Measurements from ENCODE around the gene WNT2B.
A peak's percentile ranks its signal among the peaks of the same experiment; 100 is the strongest.

The WNT2B gene

DNA sequence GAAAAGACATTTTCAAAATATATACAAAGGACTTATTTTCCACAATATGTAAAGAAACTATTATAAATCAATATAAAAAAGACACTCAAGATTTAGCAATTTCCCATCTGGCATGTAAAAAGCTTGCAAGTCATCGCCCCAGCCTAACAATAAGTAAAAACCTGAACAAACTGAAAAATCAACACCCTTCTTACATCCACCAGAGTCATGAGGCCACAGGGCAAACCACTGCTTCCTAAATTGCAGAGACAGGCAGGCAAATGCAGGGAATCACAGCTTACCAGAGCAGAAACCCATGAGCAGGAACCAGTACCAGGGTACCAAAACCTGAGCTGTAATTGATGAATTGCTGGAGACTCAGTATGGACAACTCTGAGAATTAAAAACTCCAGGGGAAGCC is 16.7 kb upstream of the WNT2B start:
- no peaks in the 10 kb centered on the region for H3K4me1 ChIP-seq (ENCODE audit: insufficient read depth, poor library complexity, severe bottlenecking)
- TF ChIP-seq, protein P1, sequence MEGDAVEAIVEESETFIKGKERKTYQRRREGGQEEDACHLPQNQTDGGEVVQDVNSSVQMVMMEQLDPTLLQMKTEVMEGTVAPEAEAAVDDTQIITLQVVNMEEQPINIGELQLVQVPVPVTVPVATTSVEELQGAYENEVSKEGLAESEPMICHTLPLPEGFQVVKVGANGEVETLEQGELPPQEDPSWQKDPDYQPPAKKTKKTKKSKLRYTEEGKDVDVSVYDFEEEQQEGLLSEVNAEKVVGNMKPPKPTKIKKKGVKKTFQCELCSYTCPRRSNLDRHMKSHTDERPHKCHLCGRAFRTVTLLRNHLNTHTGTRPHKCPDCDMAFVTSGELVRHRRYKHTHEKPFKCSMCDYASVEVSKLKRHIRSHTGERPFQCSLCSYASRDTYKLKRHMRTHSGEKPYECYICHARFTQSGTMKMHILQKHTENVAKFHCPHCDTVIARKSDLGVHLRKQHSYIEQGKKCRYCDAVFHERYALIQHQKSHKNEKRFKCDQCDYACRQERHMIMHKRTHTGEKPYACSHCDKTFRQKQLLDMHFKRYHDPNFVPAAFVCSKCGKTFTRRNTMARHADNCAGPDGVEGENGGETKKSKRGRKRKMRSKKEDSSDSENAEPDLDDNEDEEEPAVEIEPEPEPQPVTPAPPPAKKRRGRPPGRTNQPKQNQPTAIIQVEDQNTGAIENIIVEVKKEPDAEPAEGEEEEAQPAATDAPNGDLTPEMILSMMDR (IDR thresholded peaks at IDR 0.05; ENCODE audit: poor library complexity, severe bottlenecking) = no peak
- H3K36me3 ChIP-seq (ENCODE audit: low read depth) = no peaks in the 10 kb centered on the region
- DNase-seq (ENCODE audit: low spot score) (no peak), ATAC-seq (ENCODE audit: low read depth) (no peak)
- H3K9me3 ChIP-seq (ENCODE audit: severe bottlenecking) = no peaks in the 10 kb centered on the region
- H3K4me3 ChIP-seq (ENCODE audit: severe bottlenecking) = no peak overlapping the region
- H3K27ac ChIP-seq (ENCODE audit: poor library complexity, severe bottlenecking) = no peak overlapping the region
- H3K27me3 ChIP-seq (ENCODE audit: insufficient read depth, poor library complexity, severe bottlenecking) = no peaks in the 10 kb centered on the region

DNA sequence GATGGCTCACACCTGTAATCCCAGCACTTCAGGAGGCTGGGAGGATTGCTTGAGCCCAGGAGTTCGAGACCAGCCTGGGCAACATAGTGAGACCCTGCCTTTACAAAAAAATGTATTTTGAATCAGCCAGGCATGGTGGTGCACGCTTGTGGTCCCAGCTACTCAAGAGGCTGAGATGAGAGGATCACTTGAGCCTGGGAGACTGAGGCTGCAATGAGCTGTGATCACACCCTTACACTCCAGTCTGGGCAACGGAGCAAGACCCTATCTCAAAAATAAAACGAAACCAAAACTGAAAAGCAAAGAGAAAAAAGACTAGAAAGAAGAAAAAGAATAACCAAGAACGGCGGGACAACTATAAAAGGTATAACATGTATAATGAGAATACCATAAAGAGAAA is 15.4 kb upstream of the WNT2B start:
- Histone ChIP-seq H3K4me1 (ENCODE audit: insufficient read depth, poor library complexity, severe bottlenecking) (no peaks in the 10 kb centered on the region), H3K27ac (ENCODE audit: poor library complexity, severe bottlenecking) (no peak overlapping the region), H3K36me3 (ENCODE audit: low read depth) (no peaks in the 10 kb centered on the region), H3K9me3 (ENCODE audit: severe bottlenecking) (no peaks in the 10 kb centered on the region), H3K4me3 (ENCODE audit: severe bottlenecking) (no peak overlapping the region), H3K27me3 (ENCODE audit: insufficient read depth, poor library complexity, severe bottlenecking) (no peaks in the 10 kb centered on the region)
- TF ChIP-seq, protein P1 (IDR thresholded peaks at IDR 0.05; ENCODE audit: poor library complexity, severe bottlenecking) = no peak
- no peak for ATAC-seq (ENCODE audit: low read depth)
- DNase-seq (ENCODE audit: low spot score) = no peak

DNA sequence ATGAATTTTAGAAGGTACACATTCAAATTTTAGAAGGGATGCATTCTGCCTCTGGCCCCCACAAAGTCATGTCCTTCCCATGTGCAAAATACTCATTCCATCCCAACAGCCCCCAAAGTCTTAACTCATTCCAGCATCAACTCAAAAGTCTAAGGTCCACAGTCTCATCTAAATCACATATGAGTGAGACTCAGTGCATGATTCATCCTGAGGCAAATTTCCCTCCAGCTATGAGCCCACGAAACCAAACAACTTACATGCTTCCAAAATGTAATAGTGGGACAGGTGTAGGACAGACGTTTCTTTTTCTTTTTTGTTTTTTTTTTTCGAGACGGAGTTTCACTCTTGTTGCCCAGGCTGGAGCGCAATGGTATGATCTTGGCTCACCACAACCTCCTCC is 12.5 kb upstream of the WNT2B start:
- TF ChIP-seq, protein P1 (IDR thresholded peaks at IDR 0.05; ENCODE audit: poor library complexity, severe bottlenecking) = no peak
- H3K9me3 ChIP-seq (ENCODE audit: severe bottlenecking) = no peaks in the 10 kb centered on the region
- no peak overlapping the region for H3K4me3 ChIP-seq (ENCODE audit: severe bottlenecking)
- H3K27ac ChIP-seq (ENCODE audit: poor library complexity, severe bottlenecking) = no peak overlapping the region
- DNase-seq (ENCODE audit: low spot score) (no peak), ATAC-seq (ENCODE audit: low read depth) (no peak)
- no peaks in the 10 kb centered on the region for H3K27me3 ChIP-seq (ENCODE audit: insufficient read depth, poor library complexity, severe bottlenecking)
- H3K36me3 ChIP-seq (ENCODE audit: low read depth) = no peaks in the 10 kb centered on the region
- peaks cover under 1% of the 10 kb centered on the region for H3K4me1 ChIP-seq (ENCODE audit: insufficient read depth, poor library complexity, severe bottlenecking)

DNA sequence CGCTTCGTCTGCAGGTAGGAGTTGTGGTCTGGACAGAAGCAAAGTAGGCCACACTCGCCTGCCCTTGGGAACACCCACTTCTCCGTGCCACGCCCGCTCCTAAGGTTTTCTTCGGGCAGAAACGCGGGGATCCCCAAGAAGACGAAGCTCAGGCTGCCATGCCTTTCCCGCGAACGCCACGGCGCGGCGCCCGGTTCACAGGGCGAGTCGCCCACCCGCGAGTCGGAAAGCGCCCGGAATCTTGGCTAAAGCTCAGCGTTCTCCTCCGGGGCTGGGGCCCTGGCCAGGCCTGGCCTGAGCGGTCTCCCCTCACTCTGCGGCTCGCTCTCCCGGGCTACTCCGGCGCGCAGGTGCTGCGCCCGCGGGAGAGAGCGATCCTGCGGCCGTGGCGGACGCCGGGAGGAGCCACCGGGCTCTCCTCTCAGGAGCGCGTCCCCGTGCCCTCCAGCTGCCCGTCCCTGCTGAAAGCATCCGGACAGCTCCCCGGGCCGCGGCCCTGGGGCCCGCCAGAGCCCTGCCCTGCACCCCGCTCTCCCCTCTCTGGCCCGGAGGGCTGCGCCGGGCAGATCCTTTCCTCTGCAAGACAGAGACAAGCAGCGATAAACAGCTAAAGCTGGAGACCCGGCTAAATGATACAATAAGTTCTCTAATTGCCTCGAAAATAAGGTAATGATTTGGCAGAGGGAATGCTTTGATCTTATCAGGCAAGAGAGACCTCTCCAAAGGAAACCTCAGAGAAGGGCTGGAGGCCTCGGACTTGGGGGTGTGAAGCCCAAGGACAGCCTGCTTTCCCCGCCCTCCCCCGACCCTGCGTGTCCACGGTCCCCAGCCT is 6.7 kb upstream of the WNT2B start:
- H3K9me3 ChIP-seq (ENCODE audit: severe bottlenecking) = no peaks in the 10 kb centered on the region
- no peaks in the 10 kb centered on the region for H3K36me3 ChIP-seq (ENCODE audit: low read depth)
- no peaks in the 10 kb centered on the region for H3K27me3 ChIP-seq (ENCODE audit: insufficient read depth, poor library complexity, severe bottlenecking)
- H3K4me1 ChIP-seq (ENCODE audit: insufficient read depth, poor library complexity, severe bottlenecking) = peaks cover 4% of the 10 kb centered on the region
- TF ChIP-seq, protein P1 (IDR thresholded peaks at IDR 0.05; ENCODE audit: poor library complexity, severe bottlenecking) = peak; percentile 89
- DNase-seq (ENCODE audit: low spot score) (no peak), ATAC-seq (ENCODE audit: low read depth) (peak; percentile 78)
- H3K4me3 ChIP-seq (ENCODE audit: severe bottlenecking) = peak overlapping the region; percentile 36
- no peak overlapping the region for H3K27ac ChIP-seq (ENCODE audit: poor library complexity, severe bottlenecking)

DNA sequence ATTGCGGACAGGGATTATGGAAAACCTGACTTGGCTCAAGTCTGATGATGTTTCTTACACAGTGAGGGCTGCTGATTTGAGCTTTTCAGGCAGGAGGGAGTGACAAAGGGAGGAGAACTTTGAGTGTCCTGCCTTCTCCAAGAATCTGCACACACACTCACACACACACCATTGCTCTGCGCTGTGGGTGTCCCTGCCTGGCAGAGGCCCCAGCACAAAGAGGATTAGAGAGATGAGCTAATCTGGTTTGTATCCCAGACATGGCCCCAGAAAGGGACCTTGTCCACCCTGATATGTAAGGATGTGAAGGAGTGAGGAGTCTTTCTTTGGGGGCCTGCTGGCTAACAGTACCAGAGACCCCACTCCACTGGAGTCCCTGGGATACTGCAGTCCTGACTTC is 5.9 kb upstream of the WNT2B start:
- H3K4me3 ChIP-seq (ENCODE audit: severe bottlenecking) = no peak overlapping the region
- peaks cover 4% of the 10 kb centered on the region for H3K4me1 ChIP-seq (ENCODE audit: insufficient read depth, poor library complexity, severe bottlenecking)
- no peaks in the 10 kb centered on the region for H3K9me3 ChIP-seq (ENCODE audit: severe bottlenecking)
- ATAC-seq (ENCODE audit: low read depth) (no peak), DNase-seq (ENCODE audit: low spot score) (no peak)
- H3K27me3 ChIP-seq (ENCODE audit: insufficient read depth, poor library complexity, severe bottlenecking) = no peaks in the 10 kb centered on the region
- H3K36me3 ChIP-seq (ENCODE audit: low read depth) = no peaks in the 10 kb centered on the region
- TF ChIP-seq, protein P1 (IDR thresholded peaks at IDR 0.05; ENCODE audit: poor library complexity, severe bottlenecking) = no peak
- H3K27ac ChIP-seq (ENCODE audit: poor library complexity, severe bottlenecking) = no peak overlapping the region
